Measurements from ENCODE around the gene CAPN12.

Gene CAPN12

GRCh38 chr19:38739440-38740256, 4.6 kb downstream of the CAPN12 start:
- no peak overlapping the region for H3K4me3 ChIP-seq (ENCODE audit: low read depth, low read length)

- no peak overlapping the region for H3K4me3 ChIP-seq (ENCODE audit: low read depth, low read length)
Observed at GRCh38 chr19:38737921-38738737, 6.1 kb downstream of the CAPN12 start.

- H3K4me3 ChIP-seq (ENCODE audit: low read depth, low read length): no peak overlapping the region
Observed at GRCh38 chr19:38737281-38737865, 6.9 kb downstream of the CAPN12 start.

- H3K4me3 ChIP-seq (ENCODE audit: low read depth, low read length): no peak overlapping the region
Observed at GRCh38 chr19:38736413-38737280, 7.6 kb downstream of the CAPN12 start.

DNA sequence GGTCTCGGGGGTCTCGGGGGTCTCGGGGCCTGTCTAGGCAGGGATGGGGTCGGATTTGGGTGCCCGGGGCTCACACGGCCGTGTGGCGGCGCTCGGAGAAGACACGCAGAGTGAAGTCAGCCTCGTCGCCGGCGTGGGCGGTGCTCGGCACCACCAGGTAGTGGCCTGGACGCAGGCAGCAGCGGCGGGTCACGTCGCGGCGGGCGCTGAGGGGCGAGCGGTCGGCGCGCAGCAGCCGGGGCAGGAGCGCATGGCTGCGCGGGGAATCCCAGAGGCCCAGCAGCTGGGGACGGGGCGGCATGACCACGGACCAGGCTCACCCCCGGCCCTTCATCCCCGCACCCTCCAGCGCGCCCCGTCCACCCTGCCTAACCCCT, 8.2 kb downstream of the CAPN12 start:
- H3K4me3 ChIP-seq (ENCODE audit: low read depth, low read length): peak overlapping the region; percentile 17

DNA sequence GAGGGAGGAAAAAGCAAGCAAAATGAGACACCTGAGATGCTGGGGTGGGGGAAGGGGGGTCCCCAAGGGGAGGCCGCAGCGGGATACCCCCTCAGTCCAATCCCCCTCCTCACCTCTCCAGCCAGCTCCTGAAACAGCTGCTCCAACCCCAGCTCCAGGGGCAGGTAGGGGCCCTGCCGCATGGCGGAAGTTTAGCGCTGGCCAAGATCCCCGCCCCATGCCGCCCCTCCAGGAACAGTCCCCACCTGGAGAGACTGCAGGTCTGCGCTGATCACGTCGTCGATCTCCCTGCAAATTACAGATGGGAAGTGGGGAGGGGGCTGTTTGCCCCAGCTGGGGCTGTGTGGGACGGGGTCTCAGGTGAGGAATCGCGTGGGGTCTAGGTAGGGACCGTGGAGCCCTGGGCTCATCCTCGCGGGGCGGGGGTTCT, 9.0 kb downstream of the CAPN12 start:
- H3K4me3 ChIP-seq (ENCODE audit: low read depth, low read length): peak overlapping the region; percentile 50

- H3K4me3 ChIP-seq (ENCODE audit: low read depth, low read length): peak overlapping the region; percentile 50
Observed at GRCh38 chr19:38734426-38735256, 9.6 kb downstream of the CAPN12 start.

DNA sequence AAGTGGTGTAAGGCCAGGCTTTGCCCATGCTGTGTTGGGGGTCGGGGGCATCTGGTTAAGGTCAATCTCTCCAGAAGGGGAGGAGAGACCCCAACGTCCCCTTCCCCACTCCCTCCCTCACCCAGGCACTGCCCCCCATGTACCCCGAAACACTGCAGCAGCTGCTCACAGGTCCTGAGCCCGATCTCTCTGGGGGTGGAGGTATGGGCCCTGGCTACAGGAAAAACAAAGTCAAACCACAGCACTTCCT, 10.2 kb downstream of the CAPN12 start:
- no peak overlapping the region for H3K4me3 ChIP-seq (ENCODE audit: low read depth, low read length)

GRCh38 chr19:38733493-38734175, 10.6 kb downstream of the CAPN12 start:
- H3K4me3 ChIP-seq (ENCODE audit: low read depth, low read length): no peak overlapping the region

- no peak overlapping the region for H3K4me3 ChIP-seq (ENCODE audit: low read depth, low read length)
Observed at GRCh38 chr19:38733241-38733492, 11.1 kb downstream of the CAPN12 start.

DNA sequence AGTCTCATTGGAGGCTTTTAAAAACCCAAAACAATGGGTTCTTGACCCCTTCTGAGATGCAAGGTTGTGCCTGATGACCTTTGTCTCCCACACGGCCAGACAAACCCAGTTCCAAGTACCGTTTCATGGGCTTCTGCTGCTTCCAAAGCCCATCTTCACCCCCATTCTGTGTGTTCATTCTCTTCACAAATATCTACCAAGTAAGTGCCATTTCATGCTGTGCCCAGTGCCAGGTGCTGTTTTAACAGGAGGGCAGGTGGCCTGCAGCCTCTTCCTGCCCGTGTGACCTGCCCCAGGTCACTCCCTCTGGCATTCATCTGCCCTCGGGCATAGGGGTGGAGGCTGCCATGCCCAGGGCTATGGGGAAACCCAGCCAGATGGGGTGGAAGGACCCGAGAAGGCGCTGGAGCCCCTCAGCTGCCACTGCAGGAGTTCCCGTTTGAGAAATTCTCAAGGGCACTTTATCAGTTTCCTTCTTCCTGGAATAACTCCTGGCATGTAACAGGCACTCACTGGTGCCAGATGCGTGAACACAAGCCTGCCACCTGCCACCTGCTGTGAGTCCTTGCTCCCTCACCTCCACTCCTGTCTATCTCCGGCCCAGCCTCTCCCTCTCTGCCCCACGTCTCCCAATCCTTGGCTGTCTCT, 12.5 kb downstream of the CAPN12 start:
- no peak overlapping the region for H3K4me3 ChIP-seq (ENCODE audit: low read depth, low read length)

DNA sequence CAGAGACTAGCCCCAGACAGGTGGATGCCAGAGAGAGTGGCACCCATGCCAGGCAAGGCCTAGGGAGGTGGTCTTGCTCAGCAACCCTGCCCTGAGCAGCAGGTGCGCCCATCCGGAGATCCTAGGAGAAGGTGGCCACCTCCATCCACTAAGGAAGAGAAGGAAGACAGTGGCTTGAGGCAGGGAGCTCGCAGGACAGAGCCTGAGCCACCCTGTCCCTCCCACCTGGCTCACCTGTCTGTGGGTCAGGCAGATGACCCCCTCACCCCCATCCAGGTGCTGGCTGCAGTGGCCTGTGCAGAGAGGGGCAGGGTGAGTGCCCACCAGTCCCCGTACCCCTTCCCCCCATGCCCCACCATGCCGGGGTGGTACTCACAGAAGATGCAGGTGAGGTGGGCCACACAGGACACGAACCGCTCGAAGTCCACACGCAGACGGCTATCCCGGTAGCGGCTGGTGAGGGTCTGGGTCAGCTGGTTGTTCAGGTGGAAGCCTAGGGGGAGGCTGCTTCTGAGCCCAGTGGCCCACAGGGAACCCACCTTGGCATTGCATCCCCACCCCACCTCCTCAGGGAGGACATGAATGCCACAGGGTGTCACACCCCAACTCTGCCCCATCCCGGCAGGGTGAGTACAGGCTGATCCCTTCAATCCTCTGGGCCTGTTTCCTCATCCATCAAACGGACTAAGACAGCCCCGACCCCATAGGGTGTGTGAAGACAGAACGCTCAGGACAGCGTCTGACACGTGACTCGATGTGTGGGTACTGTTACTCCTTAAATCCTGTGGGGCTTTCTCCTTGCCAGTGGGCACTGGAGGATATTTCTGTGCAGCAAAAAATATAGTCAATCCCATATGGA, 13.3 kb downstream of the CAPN12 start:
- H3K4me3 ChIP-seq (ENCODE audit: low read depth, low read length): no peak overlapping the region

DNA sequence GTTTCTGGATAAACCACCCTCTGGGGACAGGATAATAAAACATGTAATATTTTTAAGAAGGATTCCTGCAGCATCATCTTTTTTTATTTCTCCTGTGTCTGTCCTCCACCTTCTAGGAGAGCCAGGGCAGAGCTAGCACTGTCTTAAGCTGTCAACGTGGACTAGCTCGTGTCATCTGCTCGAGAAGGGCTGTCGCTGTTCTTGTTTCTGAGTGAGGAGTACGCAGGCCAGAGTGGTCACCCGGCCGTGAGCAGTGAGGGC, 13.9 kb downstream of the CAPN12 start:
- H3K4me3 ChIP-seq (ENCODE audit: low read depth, low read length): no peak overlapping the region

DNA sequence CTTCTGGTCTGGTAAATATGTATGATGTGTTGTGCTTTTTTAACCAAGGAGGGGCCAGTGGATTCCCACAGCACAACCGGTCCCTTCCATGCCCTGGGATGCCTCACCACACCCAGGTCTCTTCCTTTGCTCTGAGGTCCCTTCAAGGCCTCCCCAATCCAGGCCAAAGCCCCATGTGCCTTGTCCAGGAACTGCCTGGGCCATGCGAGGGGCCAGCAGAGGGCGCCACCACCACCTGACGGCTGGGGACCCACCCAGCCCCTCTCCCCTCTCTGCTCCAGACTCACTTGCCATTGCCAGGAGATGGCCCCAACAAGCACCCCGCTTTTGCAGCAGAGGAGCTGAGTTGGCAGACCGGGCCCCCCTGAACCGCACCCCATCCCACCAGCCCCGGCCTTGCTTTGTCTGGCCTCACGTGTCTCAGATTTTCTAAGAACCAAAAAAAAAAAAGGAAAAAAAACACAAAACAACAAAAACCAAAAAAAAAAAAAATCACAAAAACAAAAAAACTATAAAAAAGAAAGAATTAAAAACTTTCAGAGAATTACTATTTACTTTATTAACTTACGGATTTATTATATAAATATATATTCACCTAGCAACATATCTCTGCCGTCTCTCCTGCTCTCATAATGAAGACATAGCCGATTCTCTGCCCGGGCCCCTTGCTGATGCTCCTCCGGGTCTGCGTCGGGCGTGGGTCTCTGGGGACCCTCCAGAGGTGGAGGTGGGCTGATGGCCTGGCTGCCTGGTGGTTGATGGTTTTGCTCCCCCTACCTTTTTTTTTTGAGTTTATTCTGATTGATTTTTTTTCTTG, 14.4 kb downstream of the CAPN12 start:
- H3K4me3 ChIP-seq (ENCODE audit: low read depth, low read length): no peak overlapping the region

- no peak overlapping the region for H3K4me3 ChIP-seq (ENCODE audit: low read depth, low read length)
Observed at GRCh38 chr19:38728752-38729541, 15.3 kb downstream of the CAPN12 start.

GRCh38 chr19:38727868-38728660, 16.2 kb downstream of the CAPN12 start:
- H3K4me3 ChIP-seq (ENCODE audit: low read depth, low read length): no peak overlapping the region
